HUES6 (cell line): Measurements from ENCODE around the gene KIAA0319L.

Experiments
- H3K27ac ChIP-seq: 2 replicates; pipeline ENCODE4 v1.7.0; 2013; ENCODE audit warnings: low read depth, mild to moderate bottlenecking, low read length, inconsistent platforms
- H3K27me3 ChIP-seq: 2 replicates; pipeline ENCODE4 v1.6.1; 2013; ENCODE audit warnings: low read length; ENCODE audit not compliant: control insufficient read depth, insufficient read depth
- H3K36me3 ChIP-seq: 2 replicates; pipeline ENCODE4 v1.6.1; 2013; ENCODE audit warnings: low read length; ENCODE audit not compliant: control insufficient read depth, insufficient read depth
- H3K4me1 ChIP-seq: 2 replicates; pipeline ENCODE4 v1.6.1; 2013; ENCODE audit warnings: low read length; ENCODE audit not compliant: control insufficient read depth, insufficient read depth
- H3K4me3 ChIP-seq: 2 replicates; pipeline ENCODE4 v1.5.1; 2013; ENCODE audit warnings: low read depth, low read length
- H3K9ac ChIP-seq: one replicate; pipeline ENCODE4 v1.6.1; 2013; ENCODE audit warnings: mild to moderate bottlenecking, low read length
- H3K9me3 ChIP-seq: 2 replicates; pipeline ENCODE4 v1.6.1; 2013; ENCODE audit warnings: low read depth, low read length; ENCODE audit not compliant: control insufficient read depth, insufficient read depth

The KIAA0319L gene

GRCh38 chr1:35571263-35571662, 14.1 kb upstream of the KIAA0319L start:
- Histone ChIP-seq H3K4me1 (peaks cover 25% of the 10 kb centered on the region), H3K36me3 (peaks cover 6% of the 10 kb centered on the region; the same call in 1 of the 2 replicates), H3K4me3 (no peak overlapping the region), H3K27me3 (peaks cover 61% of the 10 kb centered on the region), H3K9me3 (no peaks in the 10 kb centered on the region), H3K27ac (no peak overlapping the region), H3K9ac (no peak overlapping the region)

- Histone ChIP-seq H3K4me3 (no peak overlapping the region), H3K4me1 (peaks cover 19% of the 10 kb centered on the region), H3K36me3 (peaks cover 11% of the 10 kb centered on the region; the same call in 1 of the 2 replicates), H3K27me3 (peaks cover 55% of the 10 kb centered on the region), H3K9me3 (no peaks in the 10 kb centered on the region), H3K27ac (no peak overlapping the region), H3K9ac (no peak overlapping the region)
These were observed 13.5 kb upstream of the KIAA0319L start for GRCh38 chr1:35570589-35571137.

GRCh38 chr1:35569936-35570335, 12.7 kb upstream of the KIAA0319L start:
- Histone ChIP-seq H3K9me3 (no peaks in the 10 kb centered on the region), H3K9ac (no peak overlapping the region), H3K27me3 (peaks cover 48% of the 10 kb centered on the region), H3K4me3 (no peak overlapping the region), H3K27ac (no peak overlapping the region), H3K36me3 (peaks cover 14% of the 10 kb centered on the region), H3K4me1 (peaks cover 13% of the 10 kb centered on the region)

GRCh38 chr1:35568975-35569395, 11.8 kb upstream of the KIAA0319L start:
- H3K27me3 ChIP-seq = peaks cover 39% of the 10 kb centered on the region
- peaks cover 22% of the 10 kb centered on the region for H3K36me3 ChIP-seq
- H3K27ac ChIP-seq = no peak overlapping the region
- H3K4me1 ChIP-seq = peaks cover 5% of the 10 kb centered on the region; the same call in 1 of the 2 replicates
- no peaks in the 10 kb centered on the region for H3K9me3 ChIP-seq
- no peak overlapping the region for H3K9ac ChIP-seq
- no peak overlapping the region for H3K4me3 ChIP-seq

GRCh38 chr1:35567947-35568558, 10.8 kb upstream of the KIAA0319L start:
- Histone ChIP-seq H3K9ac (no peak overlapping the region), H3K36me3 (peaks cover 30% of the 10 kb centered on the region), H3K4me3 (no peak overlapping the region), H3K27ac (no peak overlapping the region), H3K9me3 (no peaks in the 10 kb centered on the region), H3K27me3 (peaks cover 29% of the 10 kb centered on the region), H3K4me1 (peaks cover 5% of the 10 kb centered on the region; the same call in 1 of the 2 replicates)

GRCh38 chr1:35565742-35566133, 8.5 kb upstream of the KIAA0319L start:
- Histone ChIP-seq H3K9ac (no peak overlapping the region), H3K4me1 (no peaks in the 10 kb centered on the region), H3K27me3 (peaks cover 7% of the 10 kb centered on the region), H3K36me3 (peaks cover 54% of the 10 kb centered on the region), H3K4me3 (no peak overlapping the region), H3K27ac (no peak overlapping the region), H3K9me3 (no peaks in the 10 kb centered on the region)

- H3K9me3 ChIP-seq = no peaks in the 10 kb centered on the region
- peaks cover 60% of the 10 kb centered on the region for H3K36me3 ChIP-seq
- H3K27me3 ChIP-seq = peaks cover 1% of the 10 kb centered on the region
- H3K27ac ChIP-seq = no peak overlapping the region
- H3K9ac ChIP-seq = no peak overlapping the region
- H3K4me3 ChIP-seq = no peak overlapping the region
- H3K4me1 ChIP-seq = no peaks in the 10 kb centered on the region
These were observed 7.9 kb upstream of the KIAA0319L start for GRCh38 chr1:35564884-35565741.

GRCh38 chr1:35564037-35564883, 7.1 kb upstream of the KIAA0319L start:
- H3K4me3 ChIP-seq = no peak overlapping the region
- H3K36me3 ChIP-seq = peaks cover 64% of the 10 kb centered on the region
- H3K27ac ChIP-seq = no peak overlapping the region
- no peaks in the 10 kb centered on the region for H3K4me1 ChIP-seq
- H3K9ac ChIP-seq = no peak overlapping the region
- no peaks in the 10 kb centered on the region for H3K9me3 ChIP-seq
- no peaks in the 10 kb centered on the region; the same call in 1 of the 2 replicates for H3K27me3 ChIP-seq

GRCh38 chr1:35563166-35563565, 6.0 kb upstream of the KIAA0319L start:
- Histone ChIP-seq H3K36me3 (peaks cover 64% of the 10 kb centered on the region), H3K9me3 (no peaks in the 10 kb centered on the region), H3K4me3 (no peak overlapping the region), H3K4me1 (peaks cover 5% of the 10 kb centered on the region; the same call in 1 of the 2 replicates), H3K27ac (no peak overlapping the region), H3K9ac (no peak overlapping the region), H3K27me3 (no peaks in the 10 kb centered on the region; the same call in 1 of the 2 replicates)

- H3K36me3 ChIP-seq = peaks cover 64% of the 10 kb centered on the region
- H3K9me3 ChIP-seq = no peaks in the 10 kb centered on the region
- no peak overlapping the region for H3K4me3 ChIP-seq
- H3K9ac ChIP-seq = no peak overlapping the region
- H3K27ac ChIP-seq = no peak overlapping the region
- H3K27me3 ChIP-seq = no peaks in the 10 kb centered on the region
- peaks cover 5% of the 10 kb centered on the region; the same call in 1 of the 2 replicates for H3K4me1 ChIP-seq
These were observed 4.9 kb upstream of the KIAA0319L start for GRCh38 chr1:35561972-35562680.
